HPDE6-E6E7 (cell line): Measurements from ENCODE around the gene HOXB6.

Experiments used
- DNase-seq: peaks from one replicate; pipeline ENCODE4 v3.0.0; 2011; ENCODE audit warnings: missing footprints; ENCODE audit errors: extremely low spot score

Gene HOXB6

DNA sequence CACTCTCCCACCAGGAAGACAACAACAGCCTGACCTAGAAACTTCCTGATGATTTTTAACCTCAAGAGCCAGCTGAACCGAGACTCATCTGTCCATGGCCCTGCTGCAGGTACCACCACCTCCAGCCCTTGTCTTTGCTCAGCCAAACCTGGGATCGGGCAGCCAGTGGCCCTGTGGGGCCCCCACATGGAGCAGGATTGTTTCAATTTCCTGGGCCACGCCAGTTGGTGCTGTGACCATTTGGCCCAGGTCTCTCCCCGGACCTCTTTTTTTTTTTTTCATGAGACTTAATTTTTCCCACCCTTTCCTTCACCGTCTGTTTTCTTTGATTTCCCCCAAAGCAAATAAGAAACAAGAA is 51.6 kb downstream of the HOXB6 start:
- no peak for DNase-seq

DNA sequence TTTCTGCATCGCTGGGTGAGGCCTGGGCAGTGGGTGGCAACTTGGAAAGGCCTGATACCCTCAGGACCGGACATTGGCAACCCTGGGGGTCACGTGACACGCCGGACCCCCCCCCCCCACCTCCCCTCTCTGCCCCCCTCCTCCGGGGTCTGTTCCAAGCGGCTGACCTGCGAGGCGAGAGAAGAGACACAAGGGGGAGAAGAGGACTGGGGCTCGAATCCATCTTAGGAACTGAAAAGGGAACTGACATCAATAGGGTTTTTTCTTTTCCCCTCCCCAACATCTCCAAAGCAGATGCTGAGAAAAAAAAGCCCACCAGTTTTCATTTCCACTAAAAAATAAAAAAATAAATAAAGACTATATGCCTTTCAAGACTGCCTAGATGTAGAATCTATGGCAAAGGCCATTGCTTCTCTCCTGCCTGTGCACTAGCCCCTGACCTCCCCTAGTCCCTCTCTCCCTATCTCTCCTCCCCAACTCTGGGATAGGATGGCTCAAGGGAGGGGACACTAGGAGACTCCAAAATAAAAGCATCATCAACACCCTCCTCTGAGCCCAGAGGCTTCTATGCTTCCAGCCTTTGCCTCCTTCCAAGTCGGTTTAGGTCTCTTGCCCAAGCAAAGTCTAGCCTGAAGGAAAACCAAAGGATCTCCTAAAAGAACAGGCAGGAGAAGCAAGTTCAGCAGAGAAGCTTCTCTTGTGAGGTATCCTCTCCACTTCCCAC is 52.2 kb downstream of the HOXB6 start:
- DNase-seq: no peak

DNA sequence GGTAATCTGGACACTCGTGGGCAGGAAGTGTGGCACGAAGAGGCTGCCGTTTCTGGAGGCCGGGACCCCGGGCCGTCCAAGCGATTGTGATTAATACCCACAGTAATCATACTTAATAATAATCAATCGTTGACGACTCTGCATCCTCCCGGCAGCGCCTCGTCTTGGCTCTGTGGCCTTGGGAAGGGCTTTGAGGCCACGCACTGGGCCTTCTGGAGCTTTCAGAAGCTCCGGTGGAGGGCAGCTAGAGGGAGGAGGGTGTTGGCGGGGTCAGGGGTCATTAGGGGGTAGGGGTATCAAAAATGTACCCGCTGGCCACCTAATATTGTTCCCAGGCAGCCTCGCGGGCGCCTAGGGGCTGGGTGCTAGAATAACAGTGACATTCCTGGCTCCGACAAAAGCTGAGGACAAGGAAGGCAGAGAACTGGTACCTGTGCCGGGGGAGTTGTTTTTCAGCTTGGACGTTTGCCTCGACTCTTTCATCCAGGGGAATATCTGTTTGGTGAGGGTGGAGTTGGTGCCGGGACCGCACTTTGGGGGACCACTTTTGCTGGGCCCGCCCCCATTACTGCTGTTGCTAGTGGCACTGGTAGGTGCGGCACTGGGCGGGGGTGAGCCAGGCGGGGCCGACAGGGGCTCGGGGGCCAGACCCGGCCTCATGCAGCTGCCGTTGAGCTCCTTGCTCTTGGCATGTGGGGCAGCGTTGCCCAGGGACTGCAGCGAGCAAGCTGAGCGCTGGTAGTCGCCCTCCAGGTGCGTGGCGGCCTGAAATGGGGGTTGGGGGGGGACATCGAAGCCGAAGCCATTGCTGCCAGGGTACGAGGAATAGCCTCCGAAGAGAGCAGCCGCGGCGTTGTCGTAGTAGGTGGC is 53.0 kb downstream of the HOXB6 start:
- DNase-seq: no peak

DNA sequence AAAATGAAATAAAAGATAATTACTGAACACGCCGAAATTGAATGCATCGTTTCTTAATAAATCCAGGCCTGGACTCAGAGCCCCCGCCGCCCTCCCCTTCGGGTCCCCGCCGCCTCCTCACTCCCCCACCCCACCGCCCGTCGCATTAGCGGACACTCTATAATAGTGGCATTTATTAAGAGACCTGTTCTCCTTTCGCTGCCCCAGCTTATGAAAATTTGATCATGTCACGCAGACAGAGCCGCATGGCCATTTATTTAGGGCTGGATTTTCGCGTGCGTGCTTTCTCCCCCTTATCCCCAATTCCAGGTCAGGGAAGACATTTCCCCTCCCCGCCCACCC is 53.6 kb downstream of the HOXB6 start:
- no peak for DNase-seq

DNA sequence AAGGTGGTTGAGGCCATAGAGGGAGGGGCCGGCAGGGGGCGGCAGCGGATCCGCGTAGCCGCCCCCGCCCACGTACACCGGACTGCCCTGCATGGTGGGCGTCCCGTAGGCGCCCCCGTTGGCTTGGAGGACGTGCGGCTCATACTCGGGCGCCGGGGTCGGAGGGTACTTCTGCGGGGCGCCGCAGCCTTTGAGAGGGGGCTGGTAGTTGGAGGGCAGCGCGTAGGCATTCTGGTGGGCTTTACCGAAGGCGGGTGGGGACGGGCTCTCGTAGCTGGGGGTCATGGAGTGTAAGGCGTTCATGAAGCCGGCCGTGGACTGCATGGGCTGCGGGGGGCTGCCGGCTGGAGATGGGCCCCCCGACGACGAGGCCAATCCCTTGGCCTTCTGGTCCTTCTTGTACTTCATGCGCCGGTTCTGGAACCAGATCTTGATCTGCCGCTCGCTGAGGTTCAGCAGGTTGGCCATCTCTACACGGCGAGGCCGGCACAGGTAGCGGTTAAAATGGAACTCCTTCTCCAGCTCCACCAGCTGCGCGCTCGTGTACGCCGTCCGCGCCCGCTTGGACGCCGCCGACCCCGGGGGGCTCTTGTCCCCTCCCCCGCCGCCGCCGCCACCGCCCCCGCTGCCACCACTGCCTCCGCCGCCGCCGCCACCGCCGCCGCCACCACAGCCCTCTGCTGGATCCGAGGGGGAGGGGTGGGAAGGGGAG is 54.1 kb downstream of the HOXB6 start:
- DNase-seq: no peak

DNA sequence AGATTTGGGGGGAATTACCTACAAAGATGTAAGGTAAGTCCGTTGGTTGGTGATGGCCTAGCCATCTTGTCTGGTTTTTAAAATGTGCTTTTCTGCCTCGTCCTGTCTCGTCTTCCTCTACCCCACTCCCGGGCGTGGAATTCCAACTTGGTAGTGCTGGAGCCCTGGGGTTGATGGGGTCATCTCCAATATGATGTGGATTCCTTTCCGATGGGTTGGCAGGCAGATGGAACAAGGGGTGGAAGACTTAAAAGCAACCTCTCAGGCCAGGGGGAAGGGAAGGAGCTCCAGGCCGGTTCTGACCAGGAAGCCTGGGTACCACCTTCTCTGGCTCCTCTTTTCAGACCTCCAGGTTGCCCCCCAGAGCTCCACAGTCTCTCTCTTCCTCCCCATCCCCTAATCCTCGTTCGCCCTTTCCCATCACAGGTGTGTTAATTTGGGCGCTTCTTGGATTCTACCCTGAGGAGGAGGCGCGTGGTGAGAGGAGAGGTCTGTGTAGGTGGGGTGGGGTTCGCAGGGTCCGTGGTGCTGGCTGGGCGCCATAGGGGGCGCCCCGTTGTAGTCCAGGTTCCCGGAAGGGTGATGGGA is 54.8 kb downstream of the HOXB6 start:
- DNase-seq: no peak

DNA sequence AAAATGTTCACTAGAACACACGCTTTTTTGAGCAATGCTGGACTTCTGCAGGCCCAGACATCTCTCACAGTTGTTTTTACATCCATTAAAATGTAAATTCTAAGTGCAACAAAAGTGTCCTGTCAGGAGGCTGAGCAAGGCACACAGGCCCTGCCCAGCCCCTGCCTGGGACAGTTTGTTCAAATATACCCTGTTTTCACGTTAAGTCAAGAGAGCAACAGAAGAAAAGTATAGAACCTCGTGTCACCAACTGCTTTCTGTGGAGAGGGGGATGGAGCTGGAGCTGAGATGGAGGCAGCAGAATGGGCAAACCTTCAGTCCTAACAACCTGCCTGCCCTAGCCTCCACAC is 55.5 kb downstream of the HOXB6 start:
- no peak for DNase-seq

DNA sequence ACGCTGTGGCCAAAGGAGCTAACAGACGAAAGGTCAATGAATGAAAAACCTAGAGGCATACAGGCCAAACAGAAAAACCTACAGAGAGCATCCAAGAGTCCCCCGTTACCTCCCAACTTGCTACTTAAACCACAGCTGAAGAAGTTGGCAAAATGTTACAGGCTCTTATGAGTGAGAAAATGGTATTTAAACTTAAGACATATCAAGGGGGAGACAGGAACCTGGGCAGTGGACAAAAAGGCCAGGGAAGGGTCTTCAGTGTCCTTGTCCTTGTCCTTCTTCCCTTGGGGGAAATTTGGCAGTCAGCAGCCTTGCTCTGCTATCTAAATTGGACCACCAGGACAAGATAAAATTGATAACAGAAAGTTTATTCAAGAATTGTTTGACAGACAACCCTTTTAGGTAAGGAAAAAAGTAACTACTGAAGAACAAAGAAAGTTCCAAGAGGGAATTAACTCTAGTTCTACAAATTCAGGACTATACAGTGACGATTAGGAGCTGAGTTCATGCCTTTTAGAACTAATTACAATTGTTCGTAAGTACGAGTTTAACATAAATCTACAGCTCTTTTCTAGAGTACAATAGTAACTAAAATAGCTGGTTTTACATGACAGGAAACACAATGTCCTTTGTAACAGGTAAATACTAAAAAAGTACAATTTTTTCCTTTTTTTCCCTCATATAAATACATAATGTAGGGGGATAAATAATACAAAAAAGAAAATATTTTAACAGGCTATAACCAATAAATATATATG is 56.1 kb downstream of the HOXB6 start:
- DNase-seq: no peak

DNA sequence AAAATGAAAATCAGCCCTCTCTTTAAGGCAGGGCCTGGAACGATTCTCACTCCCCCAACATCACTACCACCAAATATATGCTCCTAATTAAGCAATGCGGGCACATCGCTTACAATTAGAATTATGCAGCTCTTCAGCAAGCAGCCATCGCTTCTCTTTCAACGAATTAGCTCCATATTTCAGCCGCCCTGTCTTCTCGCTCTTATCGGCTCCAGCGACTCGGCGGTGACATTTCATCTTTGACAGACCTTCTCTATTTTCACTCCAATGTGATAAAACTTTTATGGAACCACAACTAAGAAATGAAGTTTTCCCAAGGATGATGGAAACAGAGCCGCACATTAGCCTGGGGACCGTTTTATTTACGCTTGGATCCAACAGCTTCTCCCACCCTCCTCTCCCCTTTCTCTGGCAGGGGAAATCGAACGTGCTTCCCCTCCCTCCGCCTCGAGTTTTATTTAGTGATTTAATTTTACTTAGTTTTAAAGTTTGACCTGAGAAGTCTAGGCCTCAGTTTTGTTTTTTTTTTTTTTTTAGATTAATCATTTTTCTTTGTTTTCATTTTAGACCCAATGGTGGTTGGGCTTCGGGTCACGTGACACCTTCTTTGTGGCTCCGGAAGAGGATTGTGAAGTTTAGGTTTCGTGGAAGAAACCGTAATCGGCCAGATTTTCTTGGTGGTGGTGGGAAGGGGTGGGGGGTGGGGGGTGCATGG is 56.8 kb downstream of the HOXB6 start:
- no peak for DNase-seq

DNA sequence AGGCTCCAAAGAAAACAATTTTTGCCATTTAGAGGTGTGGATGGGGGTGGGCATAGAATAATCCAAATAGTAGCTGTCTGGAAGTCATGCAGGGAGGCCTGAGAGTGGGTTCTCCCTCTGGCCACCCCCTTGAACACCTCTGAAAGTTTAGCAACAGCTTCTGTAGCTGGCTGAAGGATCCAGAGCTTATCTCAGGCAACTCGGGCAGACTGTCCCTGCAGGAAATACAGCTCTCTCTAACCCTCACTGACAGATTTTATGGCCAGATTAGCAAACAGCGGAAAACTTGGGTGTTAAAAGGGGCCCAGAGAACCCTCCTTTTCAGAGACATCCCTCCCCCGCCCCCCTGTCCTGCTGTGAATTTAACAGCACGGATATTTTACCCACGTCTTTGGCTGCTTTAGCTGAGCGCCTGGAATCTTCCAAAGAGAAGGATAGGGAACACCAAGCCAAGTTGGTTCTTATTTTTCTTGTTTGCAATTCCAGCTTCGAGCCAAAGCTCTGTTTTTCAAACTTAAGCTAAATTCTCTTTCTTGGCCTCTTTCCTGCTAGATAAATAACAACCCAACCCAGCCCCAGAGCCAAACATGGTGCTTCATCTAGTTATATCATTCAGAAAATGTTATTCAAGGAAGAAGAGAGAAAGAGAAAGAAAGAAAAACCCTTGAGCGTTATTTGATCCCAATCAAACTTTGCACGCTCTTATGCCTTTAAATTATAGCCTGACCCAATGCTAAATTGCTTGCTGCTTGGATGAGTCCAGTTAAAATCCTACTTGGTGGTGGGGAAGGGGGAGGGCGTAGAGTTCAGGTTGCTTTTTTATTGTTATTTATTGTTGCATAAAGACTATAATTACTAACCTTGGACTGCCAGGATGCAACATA is 57.6 kb downstream of the HOXB6 start:
- no peak for DNase-seq

DNA sequence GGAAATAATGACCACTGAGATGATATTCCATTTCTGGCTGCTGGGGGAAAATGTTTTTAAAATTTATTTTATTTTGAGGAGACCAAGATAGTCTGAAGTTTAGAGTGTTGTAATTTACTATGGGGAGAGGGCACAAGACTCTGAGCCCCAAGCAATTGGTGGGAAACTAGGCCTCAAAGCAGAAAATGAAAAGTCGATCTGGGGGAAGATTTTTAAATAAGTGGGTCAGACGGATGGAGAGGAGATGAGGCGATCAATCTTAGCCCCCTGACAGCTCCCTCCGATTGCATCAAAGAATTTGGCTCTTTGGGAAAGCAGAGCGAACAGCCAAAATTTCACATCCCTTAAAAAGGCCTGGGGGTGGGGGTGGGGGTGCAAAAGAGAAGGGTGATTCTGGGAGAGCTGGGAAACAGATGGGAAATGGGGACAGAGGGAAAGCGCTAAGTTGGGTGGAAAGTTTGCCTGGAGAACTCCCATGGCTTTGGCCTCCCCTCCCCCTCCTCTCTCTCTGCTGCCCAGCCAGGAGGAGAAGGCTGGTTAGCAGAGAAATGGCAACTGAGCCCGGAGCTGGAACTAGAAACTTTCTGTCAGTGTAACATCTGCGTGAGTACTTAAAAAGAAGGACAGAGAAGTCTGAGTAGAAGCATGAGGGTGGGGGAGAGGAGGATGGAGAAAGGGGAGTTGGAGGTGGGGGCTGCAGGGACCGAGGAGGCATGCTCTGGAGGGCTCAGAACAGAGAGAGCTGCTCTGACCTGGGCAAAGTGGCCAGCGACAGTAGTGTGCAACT is 58.5 kb downstream of the HOXB6 start:
- no peak for DNase-seq
